Osteoblast (primary cell): ENCODE data around the gene PI4KA. TPM values are rescaled to one million over a fixed set of nuclear protein-coding genes. Genes with fewer than 3 reads are reported as not detected.

Experiments
- DNase-seq: peaks from one replicate; pipeline ENCODE4 v3.0.0; 2011; ENCODE audit warnings: low spot score, mixed read lengths; ENCODE audit not compliant: insufficient read length; ENCODE audit errors: missing footprints
- H2AFZ ChIP-seq: 2 replicates; pipeline ENCODE4 v1.6.0; 2011; ENCODE audit warnings: mild to moderate bottlenecking, low read length
- H3K27ac ChIP-seq: 2 replicates; pipeline ENCODE4 v1.5.1; 2011; ENCODE audit warnings: mild to moderate bottlenecking, low read depth, low read length, moderate library complexity
- H3K27me3 ChIP-seq: 2 replicates; pipeline ENCODE4 v1.6.0; 2012; ENCODE audit warnings: mild to moderate bottlenecking, control low read depth, inconsistent platforms, low read length, moderate library complexity; ENCODE audit not compliant: insufficient read depth
- H3K36me3 ChIP-seq: 2 replicates; pipeline ENCODE4 v1.5.1; 2011; ENCODE audit warnings: mild to moderate bottlenecking, low read length, control low read depth, moderate library complexity; ENCODE audit not compliant: insufficient read depth
- H3K4me1 ChIP-seq: 2 replicates; pipeline ENCODE4 v1.5.1; 2011; ENCODE audit warnings: mild to moderate bottlenecking, low read length, control low read depth, moderate library complexity; ENCODE audit not compliant: insufficient read depth
- H3K4me2 ChIP-seq: 2 replicates; pipeline ENCODE4 v1.6.0; 2011; ENCODE audit warnings: mild to moderate bottlenecking, low read length; ENCODE audit not compliant: insufficient read depth
- H3K4me3 ChIP-seq: fragments of 200-600 bp; sonication (generic); 3 replicates; pipeline ENCODE4 v1.5.1; 2012; ENCODE audit warnings: mild to moderate bottlenecking, low read length, inconsistent platforms; ENCODE audit not compliant: insufficient read depth
- H3K79me2 ChIP-seq: 2 replicates; pipeline ENCODE4 v1.6.0; 2012; ENCODE audit warnings: mild to moderate bottlenecking, low read length, control low read depth, inconsistent platforms; ENCODE audit not compliant: insufficient read depth
- H3K9me3 ChIP-seq: 2 replicates; pipeline ENCODE4 v1.5.1; 2011; ENCODE audit warnings: low read depth, low read length, control low read depth
- H4K20me1 ChIP-seq: 2 replicates; pipeline ENCODE4 v1.6.0; 2012; ENCODE audit warnings: mild to moderate bottlenecking, low read length, control low read depth; ENCODE audit not compliant: insufficient read depth
- total RNA-seq: library from RNA; depleted of rRNA; stranded (reverse); fragments of >200 nt; gene quantifications from 2 replicates; pipeline ENCODE4 v1.2.3, GENCODE V29; 2012
- TF ChIP-seq, protein P1 (sequence below): IDR thresholded peaks from 2 replicates; pipeline ENCODE4 v1.5.1; 2011; ENCODE audit warnings: mild to moderate bottlenecking, low read depth, low read length, moderate library complexity; ENCODE audit errors: extremely low read depth

The PI4KA gene
- total RNA-seq, 1 donor: 61.9 TPM

DNA sequence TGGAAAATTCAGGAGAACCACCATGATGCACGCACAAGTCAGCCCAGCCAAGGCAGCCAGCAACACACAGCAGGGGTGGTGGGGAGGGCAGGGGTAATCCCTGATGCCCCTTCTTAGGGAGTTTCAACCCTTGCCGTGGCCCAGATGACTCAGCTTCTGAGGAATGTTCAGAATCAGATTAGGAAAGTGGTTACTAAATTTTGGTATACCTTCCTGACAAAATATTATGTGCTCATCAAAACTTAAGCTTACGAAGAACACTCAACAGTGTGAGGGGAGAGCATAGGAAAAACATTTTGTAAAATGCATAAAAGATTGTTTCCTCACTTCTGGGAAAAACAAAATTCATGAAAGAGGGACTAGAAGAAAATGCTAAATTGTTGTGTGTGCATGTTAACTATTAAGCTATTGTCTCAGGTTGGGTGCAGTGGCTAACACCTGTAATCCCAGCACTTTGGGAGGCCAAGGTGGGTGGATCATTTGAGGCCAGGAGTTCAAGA is 52.6 kb downstream of the PI4KA start:
- H3K27me3 ChIP-seq: no peaks in the 10 kb centered on the region
- no peak overlapping the region for H3K4me3 ChIP-seq
- peaks cover 61% of the 10 kb centered on the region for H3K36me3 ChIP-seq
- DNase-seq: peak; percentile 69
- no peak overlapping the region for H3K4me2 ChIP-seq
- H3K27ac ChIP-seq: no peak overlapping the region
- no peaks in the 10 kb centered on the region for H3K9me3 ChIP-seq
- H3K79me2 ChIP-seq: no peaks in the 10 kb centered on the region
- H4K20me1 ChIP-seq: no peaks in the 10 kb centered on the region
- H3K4me1 ChIP-seq: peaks cover 19% of the 10 kb centered on the region
- H2AFZ ChIP-seq: no peak overlapping the region
- TF ChIP-seq, protein P1, sequence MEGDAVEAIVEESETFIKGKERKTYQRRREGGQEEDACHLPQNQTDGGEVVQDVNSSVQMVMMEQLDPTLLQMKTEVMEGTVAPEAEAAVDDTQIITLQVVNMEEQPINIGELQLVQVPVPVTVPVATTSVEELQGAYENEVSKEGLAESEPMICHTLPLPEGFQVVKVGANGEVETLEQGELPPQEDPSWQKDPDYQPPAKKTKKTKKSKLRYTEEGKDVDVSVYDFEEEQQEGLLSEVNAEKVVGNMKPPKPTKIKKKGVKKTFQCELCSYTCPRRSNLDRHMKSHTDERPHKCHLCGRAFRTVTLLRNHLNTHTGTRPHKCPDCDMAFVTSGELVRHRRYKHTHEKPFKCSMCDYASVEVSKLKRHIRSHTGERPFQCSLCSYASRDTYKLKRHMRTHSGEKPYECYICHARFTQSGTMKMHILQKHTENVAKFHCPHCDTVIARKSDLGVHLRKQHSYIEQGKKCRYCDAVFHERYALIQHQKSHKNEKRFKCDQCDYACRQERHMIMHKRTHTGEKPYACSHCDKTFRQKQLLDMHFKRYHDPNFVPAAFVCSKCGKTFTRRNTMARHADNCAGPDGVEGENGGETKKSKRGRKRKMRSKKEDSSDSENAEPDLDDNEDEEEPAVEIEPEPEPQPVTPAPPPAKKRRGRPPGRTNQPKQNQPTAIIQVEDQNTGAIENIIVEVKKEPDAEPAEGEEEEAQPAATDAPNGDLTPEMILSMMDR: no peak

DNA sequence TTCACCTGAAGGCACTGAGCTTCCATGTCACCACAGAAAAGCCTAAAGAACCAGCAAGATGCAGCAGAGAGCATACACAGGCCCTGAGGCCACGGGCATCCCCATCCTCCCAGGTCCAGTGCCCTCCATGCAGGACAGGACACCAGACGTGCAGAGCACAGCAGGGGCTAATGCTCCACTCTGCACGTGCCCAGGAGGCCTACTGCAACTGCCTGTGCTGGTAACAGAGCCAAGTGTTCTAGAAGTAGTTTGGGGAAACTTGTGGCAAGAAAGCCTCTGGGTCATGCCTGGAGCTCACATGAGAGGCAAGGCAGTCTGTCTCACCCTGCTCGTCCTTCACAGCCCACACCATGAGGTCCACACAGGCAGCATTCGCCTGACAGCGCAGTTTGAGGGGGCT is 54.0 kb downstream of the PI4KA start:
- no peak overlapping the region for H3K4me2 ChIP-seq
- H3K27me3 ChIP-seq: no peaks in the 10 kb centered on the region
- H3K4me1 ChIP-seq: peaks cover 19% of the 10 kb centered on the region
- peaks cover 60% of the 10 kb centered on the region for H3K36me3 ChIP-seq
- H3K4me3 ChIP-seq: no peak overlapping the region
- H3K79me2 ChIP-seq: no peaks in the 10 kb centered on the region
- no peak for DNase-seq
- H2AFZ ChIP-seq: no peak overlapping the region
- no peaks in the 10 kb centered on the region for H4K20me1 ChIP-seq
- H3K9me3 ChIP-seq: no peaks in the 10 kb centered on the region
- TF ChIP-seq, protein P1: no peak
- no peak overlapping the region for H3K27ac ChIP-seq

DNA sequence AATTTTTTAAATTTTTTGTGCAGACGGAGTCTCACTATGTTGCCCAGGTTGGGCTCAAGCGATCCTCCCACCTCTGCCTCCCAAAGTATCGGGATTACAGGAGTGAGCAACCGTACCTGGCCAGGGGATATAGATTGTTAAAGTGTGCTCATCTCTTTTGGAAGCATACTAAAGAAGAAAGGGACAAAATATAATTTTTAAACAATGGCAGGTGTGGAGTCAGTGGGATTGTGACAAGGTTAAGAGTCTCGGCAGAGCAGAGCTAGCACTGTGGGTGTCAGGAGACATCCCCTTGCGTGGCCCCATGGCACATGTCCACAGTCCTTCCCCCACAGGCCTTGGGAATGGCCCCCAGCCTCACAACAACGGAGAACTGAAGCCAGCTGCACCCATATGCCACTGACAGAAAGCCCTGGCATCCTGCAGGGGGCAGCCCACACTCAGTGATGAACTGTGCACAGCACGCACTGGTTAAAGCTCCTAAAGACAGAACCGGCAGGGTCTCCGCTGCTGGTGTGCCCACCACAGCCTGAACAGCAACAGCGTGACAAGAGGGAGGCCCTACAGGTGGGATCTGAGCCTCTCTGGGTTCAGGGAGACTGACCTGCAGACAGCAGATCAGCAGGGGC is 54.8 kb downstream of the PI4KA start:
- Histone ChIP-seq H3K4me2 (no peak overlapping the region), H3K27me3 (no peaks in the 10 kb centered on the region), H3K27ac (no peak overlapping the region), H3K79me2 (no peaks in the 10 kb centered on the region), H2AFZ (no peak overlapping the region), H3K36me3 (peaks cover 62% of the 10 kb centered on the region), H3K4me1 (peaks cover 19% of the 10 kb centered on the region), H3K9me3 (no peaks in the 10 kb centered on the region), H3K4me3 (no peak overlapping the region), H4K20me1 (no peaks in the 10 kb centered on the region)
- peak; percentile 79 for DNase-seq
- TF ChIP-seq, protein P1: peak; percentile 60

DNA sequence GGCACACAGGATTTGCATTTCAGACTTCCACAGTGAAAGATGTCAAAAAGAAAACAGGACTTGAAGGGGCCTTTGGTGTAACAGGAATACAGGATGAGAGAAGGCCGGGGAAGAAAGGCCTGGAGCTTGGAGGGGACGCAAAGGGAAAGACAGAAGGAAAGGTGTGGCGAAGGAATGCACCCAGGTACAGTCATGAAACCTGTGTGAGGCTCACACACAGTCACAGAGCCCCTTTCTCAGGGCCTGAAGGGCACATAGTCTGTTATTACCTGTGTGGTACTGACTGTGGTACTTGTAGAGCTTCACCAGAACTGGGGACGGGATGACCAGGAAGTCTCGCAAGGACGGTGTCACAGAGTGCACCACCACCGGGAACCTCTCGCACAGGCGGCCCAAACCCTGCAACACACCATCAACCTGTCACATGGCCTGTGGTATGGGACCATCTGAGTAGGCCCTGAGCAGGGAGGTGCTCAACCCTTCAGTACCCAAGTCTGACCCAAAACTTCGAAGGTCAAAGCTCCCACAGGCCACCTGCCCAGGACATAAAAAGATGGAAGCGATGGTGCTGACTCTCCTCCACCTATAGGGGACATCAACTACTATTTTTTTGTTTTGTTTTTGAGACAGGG is 55.6 kb downstream of the PI4KA start:
- H3K36me3 ChIP-seq: peaks cover 68% of the 10 kb centered on the region
- H2AFZ ChIP-seq: no peak overlapping the region
- H3K27ac ChIP-seq: no peak overlapping the region
- TF ChIP-seq, protein P1: no peak
- H3K79me2 ChIP-seq: no peaks in the 10 kb centered on the region
- H3K4me1 ChIP-seq: peaks cover 19% of the 10 kb centered on the region
- H4K20me1 ChIP-seq: no peaks in the 10 kb centered on the region
- H3K4me3 ChIP-seq: no peak overlapping the region
- H3K9me3 ChIP-seq: no peaks in the 10 kb centered on the region
- H3K27me3 ChIP-seq: no peaks in the 10 kb centered on the region
- no peak for DNase-seq
- no peak overlapping the region for H3K4me2 ChIP-seq
